ENCODE results near the gene CTSL.

The CTSL gene

DNA sequence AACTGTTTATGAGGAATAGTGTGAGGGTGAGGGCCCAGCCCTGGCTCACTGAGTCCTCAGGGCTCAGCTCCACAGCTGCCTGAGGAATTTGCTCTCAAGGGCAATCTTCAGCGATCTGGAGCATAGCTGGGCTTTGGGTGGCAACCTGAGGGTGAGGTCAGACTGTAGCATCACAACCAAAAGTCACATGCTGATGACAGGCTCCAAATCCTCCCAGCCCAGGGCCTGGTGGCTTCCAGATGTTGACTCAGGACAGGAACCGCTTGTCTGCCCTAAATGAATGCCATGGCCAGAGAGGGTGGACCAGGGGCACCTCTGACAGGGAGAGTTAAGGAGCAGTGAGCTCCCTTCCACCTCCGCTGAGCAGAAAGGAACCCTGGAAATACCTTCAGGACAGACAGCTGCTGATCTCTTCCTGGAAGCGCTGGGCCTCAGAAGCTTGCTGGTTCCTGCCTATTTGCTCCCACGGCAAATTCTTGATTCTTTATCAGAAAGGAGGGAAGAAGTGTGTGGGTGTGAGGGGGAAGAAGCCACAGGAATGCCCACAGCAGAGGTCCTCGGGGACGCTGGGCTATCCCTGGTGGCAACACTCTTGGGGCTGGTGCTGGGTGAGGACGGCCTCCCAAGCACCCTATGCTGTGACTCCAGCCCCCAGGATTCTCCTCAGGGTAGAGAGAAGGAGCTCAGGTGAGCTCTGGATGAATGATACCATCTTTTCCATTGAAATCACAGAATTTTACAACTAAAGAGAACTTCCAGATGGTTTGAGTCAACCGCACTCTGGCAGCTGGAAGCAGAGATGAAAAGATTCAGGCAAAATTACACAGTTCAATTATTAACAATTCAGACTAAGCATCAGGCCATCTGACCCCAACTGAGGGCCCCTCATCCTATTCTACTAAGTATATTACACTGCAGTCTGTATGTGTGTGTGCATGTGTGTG, 13.8 kb upstream of the CTSL start:
- DNase-seq (ENCODE audit: low read depth, low spot score), result no peak
- Histone ChIP-seq H3K36me3 (ENCODE audit: control insufficient read depth, insufficient read depth, low read length) (peaks cover 5% of the 10 kb centered on the region), H3K27me3 (ENCODE audit: control insufficient read depth, insufficient read depth, low read length) (no peaks in the 10 kb centered on the region), H3K27ac (ENCODE audit: low read length) (no peak overlapping the region), H3K9me3 (ENCODE audit: control insufficient read depth, insufficient read depth, low read length) (no peaks in the 10 kb centered on the region), H3K4me3 (ENCODE audit: low read length) (no peak overlapping the region), H3K4me1 (ENCODE audit: control insufficient read depth, insufficient read depth, low read length) (no peaks in the 10 kb centered on the region)
- WGBS (ENCODE audit: insufficient coverage, insufficient read length), result no CpG with 5 or more reads among the region's 9 CpGs

DNA sequence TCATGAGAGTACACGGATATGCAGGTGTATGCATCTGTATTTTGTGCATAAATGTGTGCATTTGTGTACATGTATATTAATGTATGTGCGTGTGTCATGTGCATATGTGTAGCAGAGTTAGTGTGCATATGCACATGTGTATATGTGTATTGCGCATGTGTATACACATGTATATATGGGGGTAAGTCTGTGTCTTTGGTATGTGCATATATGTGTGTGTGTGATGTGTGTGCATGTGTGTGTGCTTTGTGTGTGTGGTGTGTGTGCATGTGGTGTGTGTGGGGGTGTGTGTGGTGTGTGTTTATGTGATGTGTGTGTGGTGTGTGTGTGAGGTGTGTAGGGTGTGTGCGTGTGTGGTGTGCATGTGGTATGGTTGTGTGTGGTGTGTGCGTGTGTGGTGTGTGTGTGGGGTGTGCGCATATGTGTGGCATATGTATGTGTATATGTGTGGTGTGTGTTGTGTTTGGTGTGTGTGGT, 13.1 kb upstream of the CTSL start:
- Histone ChIP-seq H3K27me3 (ENCODE audit: control insufficient read depth, insufficient read depth, low read length) (no peaks in the 10 kb centered on the region), H3K36me3 (ENCODE audit: control insufficient read depth, insufficient read depth, low read length) (peaks cover 3% of the 10 kb centered on the region; the same call in 1 of the 2 replicates), H3K9me3 (ENCODE audit: control insufficient read depth, insufficient read depth, low read length) (no peaks in the 10 kb centered on the region), H3K27ac (ENCODE audit: low read length) (no peak overlapping the region), H3K4me1 (ENCODE audit: control insufficient read depth, insufficient read depth, low read length) (no peaks in the 10 kb centered on the region), H3K4me3 (ENCODE audit: low read length) (no peak overlapping the region)
- 100% methylated on average over 3 of the region's 6 CpGs for WGBS (ENCODE audit: insufficient coverage, insufficient read length)
- no peak for DNase-seq (ENCODE audit: low read depth, low spot score)

DNA sequence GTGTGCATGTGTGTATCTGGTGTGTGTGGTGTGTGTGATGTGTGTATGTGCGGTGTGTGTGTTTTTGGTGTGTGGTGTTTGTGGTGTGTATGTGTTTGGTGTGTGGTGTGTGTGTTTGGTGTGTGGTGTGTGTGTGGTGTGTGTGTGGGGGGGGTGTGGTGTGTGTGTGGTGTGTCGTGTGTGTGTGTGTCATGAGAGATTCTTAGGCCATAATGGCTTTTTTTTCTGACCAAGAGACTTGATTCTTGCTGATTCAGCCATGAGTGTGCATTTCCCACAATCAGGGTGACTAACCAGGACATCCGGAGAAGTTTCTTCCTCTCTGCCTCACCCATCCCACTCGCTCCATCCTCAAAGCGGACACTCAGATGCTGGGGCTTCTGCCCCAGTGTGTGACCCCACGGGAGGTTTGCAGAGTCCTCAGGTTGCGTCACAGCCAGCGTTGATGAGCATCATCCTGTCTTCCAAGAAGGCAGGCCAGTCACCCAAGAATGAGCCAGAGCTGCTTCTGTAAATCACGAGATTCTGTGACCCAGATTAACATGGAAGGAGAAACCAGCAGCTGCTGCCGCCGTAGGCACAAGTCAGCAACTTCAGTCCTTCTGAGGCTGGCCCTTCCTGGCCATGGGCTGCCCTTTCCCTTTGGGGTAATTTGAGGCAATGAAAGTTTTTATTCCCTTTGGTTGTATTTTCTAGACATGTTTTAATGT, 12.5 kb upstream of the CTSL start:
- WGBS (ENCODE audit: insufficient coverage, insufficient read length), result 100% methylated on average over 2 of the region's 11 CpGs
- Histone ChIP-seq H3K4me1 (ENCODE audit: control insufficient read depth, insufficient read depth, low read length) (no peaks in the 10 kb centered on the region), H3K9me3 (ENCODE audit: control insufficient read depth, insufficient read depth, low read length) (no peaks in the 10 kb centered on the region), H3K36me3 (ENCODE audit: control insufficient read depth, insufficient read depth, low read length) (no peaks in the 10 kb centered on the region), H3K4me3 (ENCODE audit: low read length) (no peak overlapping the region), H3K27ac (ENCODE audit: low read length) (no peak overlapping the region), H3K27me3 (ENCODE audit: control insufficient read depth, insufficient read depth, low read length) (no peaks in the 10 kb centered on the region)
- DNase-seq (ENCODE audit: low read depth, low spot score), result no peak

DNA sequence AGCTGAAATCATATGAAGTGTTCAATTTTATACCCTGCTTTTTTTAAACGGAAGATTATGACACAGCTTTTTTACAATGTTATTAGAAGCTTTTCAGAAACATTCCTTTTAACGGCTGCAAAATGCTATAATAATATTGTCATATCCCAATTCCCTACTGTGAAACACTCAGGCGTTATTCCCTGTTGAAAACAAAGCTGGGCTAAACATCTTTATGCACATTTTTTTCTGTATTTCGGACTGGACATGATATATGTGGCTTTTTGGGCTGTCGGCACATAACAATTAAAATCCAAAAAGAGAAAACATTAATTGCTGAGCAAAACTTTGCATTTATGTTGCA, 12.0 kb upstream of the CTSL start:
- no CpG with 5 or more reads among the region's 5 CpGs for WGBS (ENCODE audit: insufficient coverage, insufficient read length)
- Histone ChIP-seq H3K4me3 (ENCODE audit: low read length) (no peak overlapping the region), H3K27ac (ENCODE audit: low read length) (no peak overlapping the region), H3K9me3 (ENCODE audit: control insufficient read depth, insufficient read depth, low read length) (no peaks in the 10 kb centered on the region), H3K4me1 (ENCODE audit: control insufficient read depth, insufficient read depth, low read length) (no peaks in the 10 kb centered on the region), H3K36me3 (ENCODE audit: control insufficient read depth, insufficient read depth, low read length) (no peaks in the 10 kb centered on the region), H3K27me3 (ENCODE audit: control insufficient read depth, insufficient read depth, low read length) (no peaks in the 10 kb centered on the region)
- no peak for DNase-seq (ENCODE audit: low read depth, low spot score)

DNA sequence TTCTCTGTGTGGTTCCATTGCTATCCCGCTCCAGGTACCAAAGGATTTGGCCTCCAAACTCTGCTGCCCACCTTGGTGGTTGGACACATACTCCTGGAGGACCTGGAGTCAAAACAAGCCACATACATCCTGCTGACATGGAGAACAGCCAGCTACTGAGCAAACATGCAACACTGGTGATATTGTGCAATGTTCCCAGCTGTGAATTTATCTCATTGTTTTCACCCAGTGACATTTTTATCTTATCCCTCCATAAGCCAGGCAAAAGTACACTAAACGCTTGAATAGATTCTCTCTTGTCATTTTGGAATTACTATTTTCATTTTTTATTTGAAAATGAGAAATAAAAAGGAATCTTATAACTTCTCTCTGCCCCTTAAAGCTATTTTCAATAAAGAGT, 11.1 kb upstream of the CTSL start:
- Histone ChIP-seq H3K9me3 (ENCODE audit: control insufficient read depth, insufficient read depth, low read length) (no peaks in the 10 kb centered on the region), H3K27me3 (ENCODE audit: control insufficient read depth, insufficient read depth, low read length) (no peaks in the 10 kb centered on the region), H3K4me1 (ENCODE audit: control insufficient read depth, insufficient read depth, low read length) (no peaks in the 10 kb centered on the region), H3K36me3 (ENCODE audit: control insufficient read depth, insufficient read depth, low read length) (no peaks in the 10 kb centered on the region), H3K4me3 (ENCODE audit: low read length) (no peak overlapping the region), H3K27ac (ENCODE audit: low read length) (no peak overlapping the region)
- no CpG with 5 or more reads among the region's 2 CpGs for WGBS (ENCODE audit: insufficient coverage, insufficient read length)
- DNase-seq (ENCODE audit: low read depth, low spot score), result no peak

DNA sequence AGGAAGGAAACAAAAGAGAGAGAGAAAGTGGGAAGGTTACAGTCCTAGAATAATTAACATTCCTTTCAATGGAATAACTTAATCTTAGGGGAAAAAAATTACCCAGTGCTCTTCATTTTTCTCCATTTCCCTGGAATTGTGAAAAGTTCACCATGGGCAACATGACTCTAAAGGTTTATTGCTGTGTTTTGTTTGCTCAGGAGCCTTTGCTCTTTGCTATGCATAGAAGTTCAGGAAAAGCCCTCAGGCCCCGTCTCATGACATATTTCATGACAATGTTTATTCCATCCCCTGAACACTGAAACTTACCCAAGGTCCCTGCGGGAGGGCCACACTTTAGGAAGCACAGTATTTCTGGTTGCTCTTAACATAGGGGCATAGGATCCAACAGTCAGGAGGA, 9.8 kb upstream of the CTSL start:
- no CpG with 5 or more reads among the region's 2 CpGs for WGBS (ENCODE audit: insufficient coverage, insufficient read length)
- Histone ChIP-seq H3K4me1 (ENCODE audit: control insufficient read depth, insufficient read depth, low read length) (no peaks in the 10 kb centered on the region), H3K27me3 (ENCODE audit: control insufficient read depth, insufficient read depth, low read length) (no peaks in the 10 kb centered on the region), H3K4me3 (ENCODE audit: low read length) (no peak overlapping the region), H3K27ac (ENCODE audit: low read length) (no peak overlapping the region), H3K9me3 (ENCODE audit: control insufficient read depth, insufficient read depth, low read length) (no peaks in the 10 kb centered on the region), H3K36me3 (ENCODE audit: control insufficient read depth, insufficient read depth, low read length) (no peaks in the 10 kb centered on the region)
- DNase-seq (ENCODE audit: low read depth, low spot score), result no peak

DNA sequence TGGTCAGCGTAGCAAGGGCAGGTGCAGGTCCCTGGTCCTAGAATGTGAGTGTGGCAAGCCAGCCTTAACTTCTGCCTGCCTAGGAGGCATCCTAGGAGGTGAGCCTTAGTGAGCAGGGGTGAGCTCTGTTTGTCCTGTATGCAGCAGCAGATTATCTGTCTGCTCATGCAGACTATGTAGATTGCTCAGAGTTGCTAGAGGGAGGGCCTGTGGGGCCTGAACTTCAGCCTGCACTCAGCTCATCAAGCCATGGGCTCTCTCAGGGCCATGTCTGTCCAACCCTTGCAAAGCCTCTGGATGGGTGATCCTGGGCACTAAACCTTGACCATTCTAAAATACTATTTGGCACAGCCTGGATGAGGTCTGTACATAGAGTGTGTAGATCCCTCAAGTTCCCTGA, 8.5 kb upstream of the CTSL start:
- no peaks in the 10 kb centered on the region for H3K4me1 ChIP-seq (ENCODE audit: control insufficient read depth, insufficient read depth, low read length)
- no peaks in the 10 kb centered on the region for H3K27me3 ChIP-seq (ENCODE audit: control insufficient read depth, insufficient read depth, low read length)
- no peak overlapping the region for H3K4me3 ChIP-seq (ENCODE audit: low read length)
- DNase-seq (ENCODE audit: low read depth, low spot score), result no peak
- no peak overlapping the region for H3K27ac ChIP-seq (ENCODE audit: low read length)
- no CpG with 5 or more reads among the region's 1 CpG for WGBS (ENCODE audit: insufficient coverage, insufficient read length)
- no peaks in the 10 kb centered on the region for H3K36me3 ChIP-seq (ENCODE audit: control insufficient read depth, insufficient read depth, low read length)
- H3K9me3 ChIP-seq (ENCODE audit: control insufficient read depth, insufficient read depth, low read length), result no peaks in the 10 kb centered on the region

DNA sequence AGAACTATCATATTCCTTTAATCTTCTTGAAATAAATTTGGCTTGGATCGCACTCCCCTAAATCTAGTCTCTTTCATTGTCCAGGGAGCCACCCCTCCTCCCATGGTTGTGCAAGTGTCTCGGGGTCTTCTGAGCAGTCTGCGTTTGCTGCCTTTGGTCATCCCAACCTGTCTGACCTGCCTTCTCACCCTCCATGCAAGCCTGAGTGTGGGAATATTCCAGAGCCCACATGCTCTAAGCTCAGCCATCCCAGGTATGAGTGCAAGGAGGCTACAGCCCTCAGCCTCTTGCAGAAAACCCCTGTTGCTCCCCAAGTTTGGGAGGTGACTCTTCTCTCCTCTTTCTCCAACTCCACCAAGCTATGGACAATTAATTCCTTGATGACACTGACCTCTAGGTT, 7.7 kb upstream of the CTSL start:
- no CpG with 5 or more reads among the region's 3 CpGs for WGBS (ENCODE audit: insufficient coverage, insufficient read length)
- H3K4me1 ChIP-seq (ENCODE audit: control insufficient read depth, insufficient read depth, low read length), result no peaks in the 10 kb centered on the region
- no peak overlapping the region for H3K27ac ChIP-seq (ENCODE audit: low read length)
- H3K36me3 ChIP-seq (ENCODE audit: control insufficient read depth, insufficient read depth, low read length), result no peaks in the 10 kb centered on the region
- no peak overlapping the region for H3K4me3 ChIP-seq (ENCODE audit: low read length)
- DNase-seq (ENCODE audit: low read depth, low spot score), result no peak
- H3K9me3 ChIP-seq (ENCODE audit: control insufficient read depth, insufficient read depth, low read length), result no peaks in the 10 kb centered on the region
- H3K27me3 ChIP-seq (ENCODE audit: control insufficient read depth, insufficient read depth, low read length), result no peaks in the 10 kb centered on the region

DNA sequence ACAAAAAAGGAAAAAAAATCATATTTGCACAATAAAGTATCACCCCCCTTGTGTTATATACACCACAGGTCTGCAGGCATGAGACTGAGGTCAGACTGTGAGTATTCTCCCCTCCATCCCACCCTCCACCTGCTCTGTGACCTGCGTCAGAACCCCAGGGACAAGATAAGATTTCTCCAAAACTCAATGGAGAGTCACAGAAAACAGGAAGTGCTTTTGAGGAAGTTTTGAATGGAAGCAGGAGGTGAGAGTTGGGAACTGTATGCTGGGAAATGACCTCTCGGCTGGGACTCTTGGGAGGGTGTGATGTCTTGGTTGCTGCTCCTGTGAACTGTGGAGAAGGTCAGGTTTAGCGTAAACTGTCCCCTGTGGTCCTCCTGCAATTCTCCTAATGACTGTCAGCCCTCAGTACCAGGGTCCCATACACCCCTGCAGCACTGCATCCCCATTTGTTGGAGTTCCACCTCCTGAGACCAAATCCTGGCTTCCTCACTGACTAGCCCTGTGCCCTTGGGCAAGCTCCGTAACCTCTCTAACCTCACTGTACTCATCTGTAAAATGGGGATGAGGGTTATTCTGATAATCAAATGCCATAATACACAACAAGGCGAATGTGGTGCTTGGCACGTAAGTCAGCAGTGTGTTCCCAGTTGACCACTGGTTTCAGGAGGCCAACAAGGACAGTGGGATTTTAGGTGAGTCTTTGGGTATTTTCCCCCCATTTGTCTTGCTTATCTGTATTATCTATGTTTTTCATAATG, 6.9 kb upstream of the CTSL start:
- Histone ChIP-seq H3K27ac (ENCODE audit: low read length) (no peak overlapping the region), H3K4me3 (ENCODE audit: low read length) (no peak overlapping the region), H3K9me3 (ENCODE audit: control insufficient read depth, insufficient read depth, low read length) (no peaks in the 10 kb centered on the region), H3K27me3 (ENCODE audit: control insufficient read depth, insufficient read depth, low read length) (no peaks in the 10 kb centered on the region), H3K4me1 (ENCODE audit: control insufficient read depth, insufficient read depth, low read length) (no peaks in the 10 kb centered on the region), H3K36me3 (ENCODE audit: control insufficient read depth, insufficient read depth, low read length) (no peaks in the 10 kb centered on the region)
- DNase-seq (ENCODE audit: low read depth, low spot score), result no peak
- WGBS (ENCODE audit: insufficient coverage, insufficient read length), result no CpG with 5 or more reads among the region's 6 CpGs

DNA sequence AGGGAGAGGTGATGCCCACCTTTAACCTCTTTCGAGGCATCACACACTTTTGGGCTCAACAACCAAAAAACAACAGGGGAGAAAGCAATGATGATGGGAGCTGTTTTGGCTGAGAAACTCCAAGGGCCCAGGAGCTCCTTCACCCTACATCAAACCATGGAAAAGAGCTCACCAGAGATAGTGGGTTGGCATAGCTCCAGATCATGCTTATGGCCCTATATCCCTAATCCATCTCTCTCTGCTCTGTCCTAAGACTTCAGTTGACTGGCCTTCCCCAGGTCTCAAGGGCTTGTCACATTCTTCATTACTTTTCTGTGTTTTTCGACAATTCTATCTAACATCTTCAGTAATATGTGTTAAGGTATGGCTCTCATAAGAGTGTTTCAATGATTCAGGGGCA, 5.7 kb upstream of the CTSL start:
- Histone ChIP-seq H3K4me1 (ENCODE audit: control insufficient read depth, insufficient read depth, low read length) (no peaks in the 10 kb centered on the region), H3K36me3 (ENCODE audit: control insufficient read depth, insufficient read depth, low read length) (no peaks in the 10 kb centered on the region), H3K27me3 (ENCODE audit: control insufficient read depth, insufficient read depth, low read length) (no peaks in the 10 kb centered on the region), H3K4me3 (ENCODE audit: low read length) (no peak overlapping the region), H3K27ac (ENCODE audit: low read length) (no peak overlapping the region), H3K9me3 (ENCODE audit: control insufficient read depth, insufficient read depth, low read length) (no peaks in the 10 kb centered on the region)
- no CpG with 5 or more reads among the region's 2 CpGs for WGBS (ENCODE audit: insufficient coverage, insufficient read length)
- DNase-seq (ENCODE audit: low read depth, low spot score), result no peak
